ENCODE data around the gene COX7A1.

Gene COX7A1

DNA sequence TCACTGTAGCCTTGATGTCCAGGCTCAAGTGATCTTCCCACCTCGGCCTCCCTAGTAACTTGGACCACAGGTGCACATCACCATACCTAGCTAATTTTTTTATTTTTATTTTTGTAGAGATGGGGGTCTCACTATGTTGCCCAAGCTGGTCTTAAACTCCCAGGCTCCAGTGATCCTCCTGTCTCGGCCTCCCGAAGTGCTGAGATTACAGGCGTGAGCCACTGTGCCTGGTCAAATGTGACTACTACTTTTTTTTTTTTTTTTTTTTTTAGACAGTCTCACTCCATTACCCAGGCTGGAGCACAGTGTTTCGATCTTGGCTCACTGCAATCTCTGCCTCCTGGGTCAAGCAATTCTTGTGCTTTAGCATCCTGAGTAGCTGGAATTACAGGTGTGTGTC is 20.6 kb upstream of the COX7A1 start:
- no peak for DNase-seq (ENCODE audit: low spot score)
- TF ChIP-seq, protein P1, sequence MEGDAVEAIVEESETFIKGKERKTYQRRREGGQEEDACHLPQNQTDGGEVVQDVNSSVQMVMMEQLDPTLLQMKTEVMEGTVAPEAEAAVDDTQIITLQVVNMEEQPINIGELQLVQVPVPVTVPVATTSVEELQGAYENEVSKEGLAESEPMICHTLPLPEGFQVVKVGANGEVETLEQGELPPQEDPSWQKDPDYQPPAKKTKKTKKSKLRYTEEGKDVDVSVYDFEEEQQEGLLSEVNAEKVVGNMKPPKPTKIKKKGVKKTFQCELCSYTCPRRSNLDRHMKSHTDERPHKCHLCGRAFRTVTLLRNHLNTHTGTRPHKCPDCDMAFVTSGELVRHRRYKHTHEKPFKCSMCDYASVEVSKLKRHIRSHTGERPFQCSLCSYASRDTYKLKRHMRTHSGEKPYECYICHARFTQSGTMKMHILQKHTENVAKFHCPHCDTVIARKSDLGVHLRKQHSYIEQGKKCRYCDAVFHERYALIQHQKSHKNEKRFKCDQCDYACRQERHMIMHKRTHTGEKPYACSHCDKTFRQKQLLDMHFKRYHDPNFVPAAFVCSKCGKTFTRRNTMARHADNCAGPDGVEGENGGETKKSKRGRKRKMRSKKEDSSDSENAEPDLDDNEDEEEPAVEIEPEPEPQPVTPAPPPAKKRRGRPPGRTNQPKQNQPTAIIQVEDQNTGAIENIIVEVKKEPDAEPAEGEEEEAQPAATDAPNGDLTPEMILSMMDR (IDR thresholded peaks at IDR 0.05; ENCODE audit: extremely low read depth, missing control alignments), result no peak

DNA sequence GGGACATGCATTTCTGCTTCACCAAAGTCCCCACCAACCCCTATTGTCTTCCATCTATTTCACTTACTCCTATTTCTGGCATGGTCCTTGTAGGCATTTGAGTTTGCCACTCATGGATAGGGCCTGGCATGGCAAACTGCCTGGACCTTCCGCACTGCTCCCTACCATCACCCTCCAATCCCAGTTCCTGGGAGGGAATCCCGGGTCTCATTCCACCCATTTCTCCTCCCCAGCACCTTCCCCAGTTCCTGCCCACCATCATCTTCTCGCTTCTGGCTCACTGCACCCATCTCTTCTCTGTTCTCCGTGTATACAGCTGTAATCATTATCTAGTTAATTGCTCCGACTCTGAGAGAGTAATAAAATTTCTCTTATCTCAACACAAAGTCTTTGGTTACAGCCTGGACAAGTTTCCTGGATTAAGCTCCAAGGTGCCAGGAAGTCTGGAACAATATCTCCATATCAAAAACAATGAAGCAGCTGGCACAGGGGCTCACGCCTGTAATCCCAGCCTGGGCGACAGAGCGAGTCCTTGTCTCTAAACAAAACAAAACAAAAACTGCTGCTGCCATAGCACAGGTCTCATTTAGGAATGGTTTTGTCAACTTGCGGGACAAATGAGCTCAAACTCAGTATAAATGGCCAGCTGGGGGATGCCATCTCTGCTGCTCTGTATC is 17.0 kb upstream of the COX7A1 start:
- no peak for DNase-seq (ENCODE audit: low spot score)

DNA sequence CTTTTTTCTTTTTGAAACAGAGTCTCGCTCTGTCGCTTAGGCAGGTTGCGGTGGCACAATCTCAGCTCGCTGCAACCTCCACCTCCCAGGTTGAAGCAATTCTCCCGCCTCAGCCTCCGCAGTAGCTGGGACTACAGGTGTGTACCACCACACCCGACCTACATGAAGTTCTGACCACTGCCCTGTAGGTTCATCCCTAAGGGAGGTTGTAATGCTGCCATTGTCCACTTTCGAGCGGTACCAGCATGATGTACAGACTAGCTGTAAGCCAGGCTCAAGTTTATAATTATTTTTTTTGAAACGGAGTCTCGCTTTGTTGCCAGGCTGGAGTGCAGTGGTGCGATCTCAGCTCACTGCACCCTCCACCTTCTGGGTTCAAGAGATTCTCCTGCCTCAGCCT is 11.6 kb upstream of the COX7A1 start:
- DNase-seq (ENCODE audit: low spot score), result no peak
- TF ChIP-seq, protein P1 (IDR thresholded peaks at IDR 0.05; ENCODE audit: extremely low read depth, missing control alignments), result no peak

More for the DNA sequence above, 17.0 kb upstream of the COX7A1 start:
- TF ChIP-seq, protein P1 (IDR thresholded peaks at IDR 0.05; ENCODE audit: extremely low read depth, missing control alignments), result no peak

DNA sequence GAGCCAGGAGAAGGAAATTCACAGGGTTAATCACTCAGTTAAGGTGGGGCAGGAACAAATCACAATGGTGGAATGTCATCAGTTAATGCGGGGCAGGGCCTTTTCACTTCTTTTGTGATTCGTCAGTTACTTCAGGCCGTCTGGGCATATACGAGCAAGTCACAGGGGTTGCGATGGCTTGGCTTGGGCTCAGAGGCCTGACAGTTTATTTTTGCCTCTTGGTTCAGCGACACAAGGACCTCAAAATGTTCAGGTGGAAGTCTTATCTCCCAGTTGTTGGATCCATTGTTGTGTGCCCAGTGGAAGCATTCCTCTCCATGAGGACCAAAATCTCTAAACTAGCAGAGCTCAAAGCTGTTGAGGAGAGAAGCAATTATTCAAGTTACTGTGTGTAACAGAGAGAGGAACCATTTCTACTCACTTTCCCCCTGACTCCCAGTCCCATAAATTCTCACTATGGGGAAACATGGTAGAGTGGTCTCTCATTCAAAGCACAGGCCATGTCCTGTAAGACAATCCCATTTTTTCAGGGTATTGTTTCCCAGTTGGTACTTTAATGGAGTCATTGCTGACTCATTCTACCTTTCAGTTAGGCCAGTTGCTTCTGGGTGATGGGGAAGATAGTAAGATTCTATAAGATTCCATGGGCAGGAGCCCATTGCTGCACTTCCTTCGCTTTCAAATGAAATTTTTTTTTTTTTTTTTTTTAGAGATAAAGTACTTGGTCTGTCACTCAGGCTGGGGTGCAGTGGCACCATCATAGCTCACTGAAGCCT is 8.8 kb upstream of the COX7A1 start:
- no peak for DNase-seq (ENCODE audit: low spot score)
- TF ChIP-seq, protein P1 (IDR thresholded peaks at IDR 0.05; ENCODE audit: extremely low read depth, missing control alignments), result no peak

DNA sequence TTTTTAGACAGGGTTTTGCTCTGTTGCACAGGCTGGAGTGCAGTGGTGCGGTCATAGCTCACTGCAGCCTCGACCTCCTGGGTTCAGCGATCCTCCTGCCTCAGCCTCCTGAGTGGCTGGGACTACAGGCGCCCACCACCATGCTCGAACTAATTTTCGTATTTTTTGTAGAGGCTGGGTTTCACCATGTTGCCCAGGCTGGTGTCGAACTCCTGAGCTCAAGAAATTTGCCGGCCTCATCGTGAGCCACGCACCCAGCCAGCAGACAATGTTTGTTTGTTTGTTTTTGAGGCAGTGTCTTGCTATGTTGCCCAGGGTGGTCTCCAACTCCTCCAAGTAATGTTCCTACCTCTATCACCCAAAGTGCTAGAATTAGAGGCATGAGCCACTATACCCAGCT is 879 bp upstream of the COX7A1 start:
- no peak for DNase-seq (ENCODE audit: low spot score)

DNA sequence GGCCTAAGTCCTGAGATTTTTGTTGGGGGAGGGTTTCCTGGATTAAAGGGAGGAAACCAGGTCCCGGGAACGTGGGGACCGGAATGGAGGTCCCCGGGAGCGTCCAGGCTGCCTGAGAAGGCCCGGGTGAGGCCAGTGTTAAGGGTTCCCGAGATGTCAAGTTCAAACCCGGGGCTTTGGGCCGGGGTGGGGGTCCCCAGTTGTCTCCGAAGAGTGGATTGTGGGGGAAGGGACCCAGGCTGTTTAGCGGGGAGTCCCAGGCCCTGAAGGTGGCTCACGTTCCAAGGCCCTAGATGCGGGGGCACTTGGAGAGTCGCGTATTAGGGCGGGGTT is 262 bp downstream of the COX7A1 start:
- TF ChIP-seq, protein P1 (IDR thresholded peaks at IDR 0.05; ENCODE audit: extremely low read depth, missing control alignments), result no peak
- peak; percentile 46 for DNase-seq (ENCODE audit: low spot score)

More for the DNA sequence above, 879 bp upstream of the COX7A1 start:
- TF ChIP-seq, protein P1 (IDR thresholded peaks at IDR 0.05; ENCODE audit: extremely low read depth, missing control alignments), result no peak
